Panc1 (cell line): ENCODE data around the gene HTR4.

Experiments
- CTCF ChIP-seq: fragments of 450-650 bp; IDR thresholded peaks from 2 replicates; pipeline ENCODE4 v1.5.1; 2017; ENCODE audit warnings: mild to moderate bottlenecking
- POLR2AphosphoS5 ChIP-seq: IDR thresholded peaks from 2 replicates; pipeline ENCODE4 v1.6.1; 2012; ENCODE audit warnings: mild to moderate bottlenecking, low read depth, low read length, moderate library complexity
- REST ChIP-seq, 2 experiments: IDR thresholded peaks; 2 replicates each; pipeline ENCODE4 v1.6.1; 2011 to 2012; ENCODE audit warnings: low read depth in 2 of 2, control low read depth in 1 of 2, low read length in 1 of 2, mild to moderate bottlenecking in 1 of 2, moderate library complexity in 1 of 2; ENCODE audit not compliant: insufficient read depth in 1 of 2
- SIN3A ChIP-seq: IDR thresholded peaks from 2 replicates; pipeline ENCODE4 v1.6.1; 2012; ENCODE audit warnings: low read depth, mild to moderate bottlenecking, low read length, moderate library complexity, borderline replicate concordance; ENCODE audit not compliant: insufficient read depth
- TCF7L2 ChIP-seq: IDR thresholded peaks from 2 replicates; pipeline ENCODE4 v1.6.1; 2011; ENCODE audit warnings: mild to moderate bottlenecking, low read depth, low read length, inconsistent platforms

GRCh38 chr5:148483750-148484149 is 170.6 kb downstream of the HTR4 start:
- TF ChIP-seq CTCF (no peak), POLR2AphosphoS5 (no peak), REST (IDR thresholded peaks at IDR 0.05; ENCODE audit: insufficient read depth in 1 of 2, low read depth in 2 of 2, low read length in 1 of 2) (no peak), TCF7L2 (no peak), SIN3A (no peak)
